Endodermal cell (in vitro differentiated cells): ENCODE measurements around the gene MYO15B. TPM values are rescaled to one million over a fixed set of nuclear protein-coding genes. Genes with fewer than 3 reads are reported as not detected.

Experiments
- DNase-seq: peaks from one replicate; pipeline ENCODE4 v3.0.0-alpha.2; 2017
- H3K27ac ChIP-seq: 2 replicates; pipeline ENCODE4 v1.5.1; 2013; ENCODE audit warnings: mild to moderate bottlenecking, low read depth, low read length, moderate library complexity
- H3K27me3 ChIP-seq: 2 replicates; pipeline ENCODE4 v1.6.1; 2013; ENCODE audit warnings: mild to moderate bottlenecking, low read length, moderate library complexity; ENCODE audit not compliant: insufficient read depth, control insufficient read depth, poor library complexity, severe bottlenecking
- H3K36me3 ChIP-seq: 2 replicates; pipeline ENCODE4 v1.7.0; 2013; ENCODE audit warnings: mild to moderate bottlenecking, low read length, moderate library complexity; ENCODE audit not compliant: control insufficient read depth, insufficient read depth
- H3K4me1 ChIP-seq: one replicate; pipeline ENCODE4 v1.7.0; 2013; ENCODE audit warnings: low read length; ENCODE audit not compliant: control insufficient read depth, insufficient read depth
- H3K4me3 ChIP-seq: 2 replicates; pipeline ENCODE4 v1.5.1; 2013; ENCODE audit warnings: mild to moderate bottlenecking, low read length, moderate library complexity
- H3K9ac ChIP-seq: 2 replicates; pipeline ENCODE4 v1.6.1; 2013; ENCODE audit warnings: mild to moderate bottlenecking, low read length, moderate library complexity; ENCODE audit not compliant: poor library complexity, severe bottlenecking; ENCODE audit errors: extremely low read depth
- H3K9me3 ChIP-seq: 2 replicates; pipeline ENCODE4 v1.6.1; 2013; ENCODE audit warnings: mild to moderate bottlenecking, low read length, moderate library complexity; ENCODE audit not compliant: control insufficient read depth
- H3K27ac Mint-ChIP-seq: 2 replicates; pipeline ENCODE4 v1.8.0; 2020; ENCODE audit warnings: mixed read lengths
- H3K27me3 Mint-ChIP-seq: 2 replicates; pipeline ENCODE4 v1.8.0; 2021; ENCODE audit warnings: mild to moderate bottlenecking, mixed read lengths; ENCODE audit not compliant: insufficient read depth
- H3K36me3 Mint-ChIP-seq: 2 replicates; pipeline ENCODE4 v1.8.0; 2020; ENCODE audit warnings: low read depth, mixed read lengths
- H3K4me1 Mint-ChIP-seq: 2 replicates; pipeline ENCODE4 v1.8.0; 2020; ENCODE audit warnings: mixed read lengths
- H3K4me3 Mint-ChIP-seq: 2 replicates; pipeline ENCODE4 v1.8.0; 2020; ENCODE audit warnings: mild to moderate bottlenecking, moderate library complexity, mixed read lengths
- H3K9me3 Mint-ChIP-seq: 2 replicates; pipeline ENCODE4 v1.8.0; 2020; ENCODE audit warnings: mild to moderate bottlenecking, mixed read lengths
- WGBS, 2 experiments: methylation state at CpG; one replicate each; pipeline versions ENCODE4 v1.1.5 to v1.1.7; 2013; ENCODE audit warnings: missing lambda C conversion rate in 2 of 2, mixed read lengths in 1 of 2; ENCODE audit not compliant: insufficient coverage in 1 of 2, insufficient read length in 1 of 2; 5-methylcytosine and 5-hydroxymethylcytosine counted together
- total RNA-seq, 2 donors: library from RNA; stranded (reverse); fragmentation: NEBNext Ultra II Directional in 1 of 2; extraction: Animal tissue kit (Norgen Biotek cat#: 25700) in 1 of 2; gene quantifications; 2 replicates in 1 of 2; 3 replicates in 1 of 2; pipeline ENCODE4 v1.2.1, GENCODE V29; 2021
- TF ChIP-seq, protein P1 (sequence below): fragments of 200-600 bp; sonication (generic); conservative IDR thresholded peaks from 2 replicates; pipeline ENCODE4 v1.5.0; 2021; ENCODE audit warnings: antibody characterized with exemption, mild to moderate bottlenecking

The MYO15B gene
- total RNA-seq, 2 donors from 2014 or later = 89.0 to 123 TPM

GRCh38 chr17:75566416-75566815, 21.2 kb upstream of the MYO15B start:
- TF ChIP-seq, protein P1, sequence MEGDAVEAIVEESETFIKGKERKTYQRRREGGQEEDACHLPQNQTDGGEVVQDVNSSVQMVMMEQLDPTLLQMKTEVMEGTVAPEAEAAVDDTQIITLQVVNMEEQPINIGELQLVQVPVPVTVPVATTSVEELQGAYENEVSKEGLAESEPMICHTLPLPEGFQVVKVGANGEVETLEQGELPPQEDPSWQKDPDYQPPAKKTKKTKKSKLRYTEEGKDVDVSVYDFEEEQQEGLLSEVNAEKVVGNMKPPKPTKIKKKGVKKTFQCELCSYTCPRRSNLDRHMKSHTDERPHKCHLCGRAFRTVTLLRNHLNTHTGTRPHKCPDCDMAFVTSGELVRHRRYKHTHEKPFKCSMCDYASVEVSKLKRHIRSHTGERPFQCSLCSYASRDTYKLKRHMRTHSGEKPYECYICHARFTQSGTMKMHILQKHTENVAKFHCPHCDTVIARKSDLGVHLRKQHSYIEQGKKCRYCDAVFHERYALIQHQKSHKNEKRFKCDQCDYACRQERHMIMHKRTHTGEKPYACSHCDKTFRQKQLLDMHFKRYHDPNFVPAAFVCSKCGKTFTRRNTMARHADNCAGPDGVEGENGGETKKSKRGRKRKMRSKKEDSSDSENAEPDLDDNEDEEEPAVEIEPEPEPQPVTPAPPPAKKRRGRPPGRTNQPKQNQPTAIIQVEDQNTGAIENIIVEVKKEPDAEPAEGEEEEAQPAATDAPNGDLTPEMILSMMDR = no peak
- H3K27ac Mint-ChIP-seq = no peak overlapping the region

GRCh38 chr17:75566834-75567233, 20.8 kb upstream of the MYO15B start:
- Histone ChIP-seq H3K4me1 (no peaks in the 10 kb centered on the region), H3K27ac (no peak overlapping the region), H3K4me3 (no peak overlapping the region), H3K9me3 (no peaks in the 10 kb centered on the region), H3K9ac (no peak overlapping the region), H3K27me3 (no peaks in the 10 kb centered on the region), H3K36me3 (peaks cover 7% of the 10 kb centered on the region)
- Mint-ChIP-seq H3K4me1 (no peaks in the 10 kb centered on the region), H3K36me3 (peaks cover 40% of the 10 kb centered on the region), H3K27ac (no peak overlapping the region), H3K4me3 (no peak overlapping the region), H3K9me3 (no peaks in the 10 kb centered on the region), H3K27me3 (no peaks in the 10 kb centered on the region)
- WGBS, 2 experiments = 87 to 94% methylated on average over 5 of the region's 5 CpGs
- TF ChIP-seq, protein P1 = no peak
- no peak for DNase-seq

More at GRCh38 chr17:75566416-75566815, 21.2 kb upstream of the MYO15B start:
- no peaks in the 10 kb centered on the region for H3K4me1 Mint-ChIP-seq
- no peak for DNase-seq
- H3K36me3 Mint-ChIP-seq = peaks cover 39% of the 10 kb centered on the region
- 83 to 92% methylated on average over 2 to 6 of the region's 6 CpGs for WGBS, 2 experiments
- Histone ChIP-seq H3K9ac (no peak overlapping the region), H3K36me3 (peaks cover 7% of the 10 kb centered on the region), H3K4me3 (no peak overlapping the region), H3K9me3 (no peaks in the 10 kb centered on the region), H3K4me1 (no peaks in the 10 kb centered on the region), H3K27me3 (no peaks in the 10 kb centered on the region), H3K27ac (no peak overlapping the region)
- no peak overlapping the region for H3K4me3 Mint-ChIP-seq
- no peaks in the 10 kb centered on the region for H3K27me3 Mint-ChIP-seq
- no peaks in the 10 kb centered on the region for H3K9me3 Mint-ChIP-seq

DNA sequence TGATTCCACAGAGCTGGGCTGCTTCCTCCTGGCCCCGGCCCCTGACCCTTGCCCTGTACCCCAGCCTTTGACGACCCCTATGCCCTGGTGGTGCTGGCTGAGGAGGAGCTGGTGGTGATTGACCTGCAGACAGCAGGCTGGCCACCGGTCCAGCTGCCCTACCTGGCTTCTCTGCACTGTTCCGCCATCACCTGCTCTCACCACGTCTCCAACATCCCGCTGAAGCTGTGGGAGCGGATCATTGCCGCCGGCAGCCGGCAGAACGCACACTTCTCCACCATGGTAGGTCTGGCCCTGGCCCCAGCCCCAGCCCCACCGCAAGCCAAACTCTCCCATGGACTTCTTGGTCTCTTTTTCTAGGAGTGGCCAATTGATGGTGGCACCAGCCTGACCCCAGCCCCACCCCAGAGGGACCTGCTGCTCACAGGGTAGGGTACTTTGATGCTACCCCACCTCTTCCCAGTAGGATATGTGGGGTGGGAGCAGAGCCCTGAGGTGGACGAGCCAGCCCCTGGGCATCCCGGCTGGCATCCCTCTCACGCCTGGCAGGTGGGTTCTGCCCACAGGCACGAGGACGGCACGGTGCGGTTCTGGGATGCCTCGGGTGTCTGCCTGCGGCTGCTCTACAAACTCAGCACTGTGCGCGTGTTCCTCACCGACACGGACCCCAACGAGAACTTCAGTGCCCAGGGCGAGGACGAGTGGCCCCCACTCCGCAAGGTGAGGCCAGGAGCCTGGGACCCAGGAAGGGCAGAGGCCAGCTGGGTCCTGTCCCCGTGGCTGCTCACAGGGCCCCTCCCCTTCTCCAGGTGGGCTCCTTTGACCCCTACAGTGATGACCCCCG, 19.0 kb upstream of the MYO15B start:
- Mint-ChIP-seq H3K4me3 (no peak overlapping the region), H3K36me3 (peaks cover 37% of the 10 kb centered on the region), H3K27me3 (no peaks in the 10 kb centered on the region), H3K4me1 (no peaks in the 10 kb centered on the region), H3K27ac (no peak overlapping the region), H3K9me3 (no peaks in the 10 kb centered on the region)
- Histone ChIP-seq H3K36me3 (peaks cover 7% of the 10 kb centered on the region), H3K4me3 (no peak overlapping the region), H3K27ac (no peak overlapping the region), H3K9me3 (no peaks in the 10 kb centered on the region), H3K4me1 (no peaks in the 10 kb centered on the region), H3K9ac (no peak overlapping the region), H3K27me3 (no peaks in the 10 kb centered on the region)
- 93 to 97% methylated on average over 17 to 31 of the region's 31 CpGs for WGBS, 2 experiments
- TF ChIP-seq, protein P1 = no peak
- DNase-seq = peak; percentile 38
